ENCODE measurements around the gene ITPR2.

GRCh38 chr12:26659930-26660329, 173.1 kb downstream of the ITPR2 start:
- TF ChIP-seq, protein P1, sequence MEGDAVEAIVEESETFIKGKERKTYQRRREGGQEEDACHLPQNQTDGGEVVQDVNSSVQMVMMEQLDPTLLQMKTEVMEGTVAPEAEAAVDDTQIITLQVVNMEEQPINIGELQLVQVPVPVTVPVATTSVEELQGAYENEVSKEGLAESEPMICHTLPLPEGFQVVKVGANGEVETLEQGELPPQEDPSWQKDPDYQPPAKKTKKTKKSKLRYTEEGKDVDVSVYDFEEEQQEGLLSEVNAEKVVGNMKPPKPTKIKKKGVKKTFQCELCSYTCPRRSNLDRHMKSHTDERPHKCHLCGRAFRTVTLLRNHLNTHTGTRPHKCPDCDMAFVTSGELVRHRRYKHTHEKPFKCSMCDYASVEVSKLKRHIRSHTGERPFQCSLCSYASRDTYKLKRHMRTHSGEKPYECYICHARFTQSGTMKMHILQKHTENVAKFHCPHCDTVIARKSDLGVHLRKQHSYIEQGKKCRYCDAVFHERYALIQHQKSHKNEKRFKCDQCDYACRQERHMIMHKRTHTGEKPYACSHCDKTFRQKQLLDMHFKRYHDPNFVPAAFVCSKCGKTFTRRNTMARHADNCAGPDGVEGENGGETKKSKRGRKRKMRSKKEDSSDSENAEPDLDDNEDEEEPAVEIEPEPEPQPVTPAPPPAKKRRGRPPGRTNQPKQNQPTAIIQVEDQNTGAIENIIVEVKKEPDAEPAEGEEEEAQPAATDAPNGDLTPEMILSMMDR (IDR thresholded peaks at IDR 0.05): no peak
- no peak for TF ChIP-seq POLR2A (IDR thresholded peaks at IDR 0.05)

Measured in lower leg skin (tissue), 3 donors.